Muscle layer of duodenum (tissue), 2 donors: ENCODE results near the gene LIMCH1.

ENCODE experiments used
- H3K27ac ChIP-seq: one replicate; pipeline ENCODE4 v1.7.0; 2013; ENCODE audit warnings: mild to moderate bottlenecking, low read length
- H3K27me3 ChIP-seq: one replicate; pipeline ENCODE4 v1.7.0; 2013; ENCODE audit warnings: low read depth, mild to moderate bottlenecking, control low read depth, low read length
- H3K36me3 ChIP-seq, 2 donors: one replicate each; pipeline ENCODE4 v1.7.0; 2013; ENCODE audit warnings: low read length in 2 of 2, control low read depth in 1 of 2, mild to moderate bottlenecking in 1 of 2; ENCODE audit not compliant: insufficient read depth in 2 of 2, control insufficient read depth in 1 of 2
- H3K4me1 ChIP-seq, 2 donors: one replicate each; pipeline ENCODE4 v1.7.0; 2013; ENCODE audit warnings: low read length in 2 of 2, mild to moderate bottlenecking in 2 of 2, control low read depth in 1 of 2, moderate library complexity in 1 of 2; ENCODE audit not compliant: insufficient read depth in 2 of 2, control insufficient read depth in 1 of 2
- H3K4me3 ChIP-seq, 2 donors: one replicate each; pipeline ENCODE4 v1.7.0; 2013; ENCODE audit warnings: low read length in 2 of 2, low read depth in 1 of 2, mild to moderate bottlenecking in 1 of 2
- H3K9me3 ChIP-seq, 2 donors: one replicate each; pipeline ENCODE4 v1.7.0; 2013; ENCODE audit warnings: low read length in 2 of 2, control low read depth in 1 of 2, mild to moderate bottlenecking in 1 of 2; ENCODE audit not compliant: control insufficient read depth in 1 of 2
- donor health status: healthy.

The LIMCH1 gene

DNA sequence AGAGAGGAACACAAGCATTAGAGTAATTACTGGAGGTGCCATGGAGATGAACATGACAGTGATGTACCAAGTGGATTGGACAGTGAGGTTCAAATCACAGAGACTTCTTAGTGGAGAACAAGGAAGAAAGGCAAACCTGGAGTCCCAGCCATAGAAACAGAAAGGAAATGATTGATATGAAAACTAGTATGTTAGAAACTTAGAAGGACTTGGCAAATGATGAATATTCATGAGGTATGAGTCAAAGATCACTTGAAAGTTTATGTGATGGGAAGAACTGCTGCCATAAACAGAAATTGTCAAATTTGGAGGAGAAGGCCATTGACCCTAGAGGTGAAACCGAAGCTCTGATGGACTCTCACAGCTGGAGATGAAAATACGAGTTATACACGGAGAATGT, 122.4 kb downstream of the LIMCH1 start:
- Histone ChIP-seq H3K4me1 (no peaks in the 10 kb centered on the region), H3K36me3 (no peaks in the 10 kb centered on the region), H3K27ac (no peak overlapping the region)

DNA sequence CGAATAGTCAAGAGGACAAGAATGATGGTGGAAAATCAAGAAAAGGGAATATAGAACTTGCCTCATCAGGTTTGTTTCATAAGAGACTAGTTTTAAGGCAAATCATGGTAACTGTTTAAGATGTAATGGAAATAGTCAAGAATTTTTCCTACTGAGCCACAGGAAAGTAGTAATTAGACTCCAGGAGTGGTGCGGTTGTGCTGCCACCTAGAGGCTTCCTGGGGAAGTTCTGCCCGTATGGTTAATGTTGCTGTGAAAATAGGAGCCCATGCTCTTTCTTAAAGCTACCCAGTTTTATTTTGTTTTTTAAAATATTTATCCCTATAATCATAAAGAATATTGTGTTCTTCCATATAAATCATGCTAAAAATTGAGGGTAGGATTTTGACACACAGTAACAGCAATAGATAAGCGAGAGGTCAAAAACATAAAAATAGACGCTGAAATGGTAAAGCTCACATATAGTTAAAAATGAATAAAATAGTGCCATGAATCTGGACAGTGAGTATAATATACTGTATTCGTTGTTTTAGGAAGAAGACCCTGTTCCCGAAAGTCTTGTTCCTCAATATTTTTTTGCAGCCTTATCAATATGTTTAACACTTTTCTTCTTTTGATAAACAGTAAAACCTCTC, 123.6 kb downstream of the LIMCH1 start:
- no peaks in the 10 kb centered on the region for H3K36me3 ChIP-seq
- no peaks in the 10 kb centered on the region for H3K4me1 ChIP-seq
- H3K4me3 ChIP-seq: no peak overlapping the region
- no peak overlapping the region for H3K27ac ChIP-seq
- H3K27me3 ChIP-seq: no peaks in the 10 kb centered on the region
- no peaks in the 10 kb centered on the region for H3K9me3 ChIP-seq

More for the DNA sequence above, 122.4 kb downstream of the LIMCH1 start:
- Histone ChIP-seq H3K27me3 (no peaks in the 10 kb centered on the region), H3K9me3 (no peaks in the 10 kb centered on the region), H3K4me3 (no peak overlapping the region)

DNA sequence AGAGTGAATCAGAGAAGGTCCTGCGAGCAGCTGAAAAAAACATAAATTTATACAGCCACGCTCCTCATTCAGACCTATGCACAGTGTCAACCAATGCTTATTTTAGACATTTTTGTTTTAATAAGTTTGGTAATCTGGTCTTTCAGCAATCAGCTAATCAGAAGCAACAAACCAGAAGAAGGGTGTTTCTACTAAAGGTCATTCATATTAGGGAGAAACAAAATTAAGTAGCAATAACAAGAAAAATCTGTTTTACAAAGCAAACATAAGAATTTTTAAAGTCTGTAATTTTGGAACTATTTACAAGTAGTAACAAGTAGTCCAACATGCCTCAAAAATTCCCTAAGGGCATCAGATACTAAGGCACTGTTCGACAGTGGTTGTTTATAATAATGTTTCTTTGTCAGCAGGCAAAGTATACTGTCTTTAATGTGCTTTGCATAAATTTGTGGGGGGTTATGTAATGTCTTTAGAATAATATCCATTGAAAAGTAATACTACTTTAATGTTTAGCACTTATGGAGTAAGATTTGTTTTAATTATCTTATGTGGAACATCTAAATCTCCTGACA, 127.8 kb downstream of the LIMCH1 start:
- Histone ChIP-seq H3K4me3 (no peak overlapping the region), H3K27me3 (no peaks in the 10 kb centered on the region), H3K27ac (no peak overlapping the region), H3K36me3 (no peaks in the 10 kb centered on the region), H3K9me3 (no peaks in the 10 kb centered on the region), H3K4me1 (no peaks in the 10 kb centered on the region)

DNA sequence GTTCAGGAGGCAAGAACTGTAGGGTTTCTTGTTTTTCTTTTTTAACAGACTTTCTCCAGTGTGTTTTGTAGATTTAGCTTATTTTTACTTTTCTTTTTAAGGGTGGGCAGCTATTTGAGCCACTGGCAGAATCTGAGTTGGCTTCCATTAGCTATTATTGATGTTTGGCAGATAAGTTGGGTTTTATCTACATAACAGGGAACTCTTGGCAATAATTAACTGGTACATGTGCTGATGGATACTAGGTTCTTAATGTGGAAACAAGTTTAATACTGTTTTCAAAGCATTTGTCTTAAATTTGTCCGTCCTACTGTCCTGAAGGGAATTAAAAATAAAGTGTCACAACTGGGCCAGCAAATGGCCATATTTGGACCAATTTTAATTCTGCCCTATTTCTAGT, 130.1 kb downstream of the LIMCH1 start:
- Histone ChIP-seq H3K27me3 (no peaks in the 10 kb centered on the region), H3K9me3 (no peaks in the 10 kb centered on the region), H3K36me3 (no peaks in the 10 kb centered on the region), H3K27ac (no peak overlapping the region), H3K4me3 (no peak overlapping the region), H3K4me1 (no peaks in the 10 kb centered on the region)

DNA sequence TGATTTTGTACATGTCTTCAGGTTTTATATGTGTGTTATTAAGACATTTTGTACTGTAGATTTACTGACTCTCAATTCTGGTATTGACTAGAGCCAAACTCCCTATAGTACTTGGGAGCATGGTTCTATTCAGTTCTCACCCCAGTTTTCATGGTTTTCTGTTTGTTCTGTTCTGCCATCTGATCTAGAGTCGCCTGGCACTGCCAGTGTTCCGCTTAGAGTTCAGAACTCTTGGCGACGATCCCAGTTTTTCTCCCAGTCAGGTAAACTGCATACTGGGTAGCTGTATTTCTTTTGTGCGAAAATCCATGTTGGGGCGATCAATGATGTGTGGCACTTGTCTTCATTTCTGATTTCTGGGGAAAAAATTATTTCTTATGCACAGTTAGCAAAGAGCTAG, 132.6 kb downstream of the LIMCH1 start:
- H3K36me3 ChIP-seq: no peaks in the 10 kb centered on the region
- no peaks in the 10 kb centered on the region for H3K27me3 ChIP-seq

DNA sequence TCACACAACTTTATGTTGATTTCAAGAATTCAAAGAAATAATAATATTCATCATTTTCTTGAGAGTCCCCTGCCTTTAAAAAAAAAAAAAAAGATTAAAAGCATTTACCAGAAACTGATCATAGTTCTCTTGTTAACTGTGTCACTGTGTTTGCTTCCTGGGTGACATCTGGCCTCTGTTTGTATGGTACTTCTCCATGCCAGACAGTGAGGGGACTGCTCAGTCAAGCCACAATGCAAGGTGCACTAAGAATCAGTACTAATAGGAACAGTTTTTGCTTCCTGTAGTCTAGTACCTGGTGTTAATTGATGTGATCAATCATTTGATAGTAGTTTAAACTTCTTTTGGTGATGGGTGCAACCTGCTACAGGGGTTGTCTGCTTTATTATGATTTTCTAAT, 133.0 kb downstream of the LIMCH1 start:
- no peaks in the 10 kb centered on the region for H3K27me3 ChIP-seq
- no peaks in the 10 kb centered on the region for H3K9me3 ChIP-seq
- peaks cover 0 to 1% of the 10 kb centered on the region in 2 donors for H3K36me3 ChIP-seq
- H3K4me1 ChIP-seq: no peaks in the 10 kb centered on the region
- no peak overlapping the region for H3K4me3 ChIP-seq
- no peak overlapping the region for H3K27ac ChIP-seq

More for the DNA sequence above, 132.6 kb downstream of the LIMCH1 start:
- Histone ChIP-seq H3K9me3 (no peaks in the 10 kb centered on the region), H3K4me3 (no peak overlapping the region), H3K4me1 (no peaks in the 10 kb centered on the region), H3K27ac (no peak overlapping the region)

DNA sequence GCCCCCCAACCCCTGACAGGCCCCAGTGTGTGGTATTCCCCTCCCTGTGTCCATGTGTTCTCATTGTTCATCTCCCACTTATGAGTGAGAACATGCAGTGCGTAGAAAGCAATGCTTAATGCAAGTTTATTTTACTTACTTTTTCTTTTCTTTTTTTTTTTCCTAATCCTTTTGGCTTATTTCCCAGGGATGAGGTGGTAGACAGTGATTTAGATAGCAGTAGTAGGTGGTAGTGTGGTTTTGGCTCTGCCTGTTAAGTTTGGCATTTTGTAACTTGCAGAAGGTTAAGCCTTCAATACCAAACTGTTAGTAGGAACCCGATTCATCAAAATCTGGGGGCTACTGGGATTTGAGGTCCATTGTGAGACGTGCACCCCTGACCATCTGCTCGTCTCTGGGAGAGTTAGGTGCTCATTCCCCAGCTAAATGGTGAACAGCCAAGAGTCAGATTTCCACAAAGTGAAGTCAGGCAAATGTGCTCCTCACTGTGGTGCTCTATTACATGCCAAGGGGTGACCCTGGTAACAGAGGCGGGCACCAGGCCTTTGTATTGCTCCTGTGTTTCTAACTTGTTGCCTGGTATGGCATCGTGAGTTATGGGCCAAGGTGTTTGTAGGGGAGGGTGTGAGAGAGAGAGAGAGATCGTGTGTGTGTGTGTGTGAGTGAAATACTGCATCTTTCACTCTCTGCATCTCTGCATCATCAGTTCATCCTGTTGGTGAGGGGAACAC, 140.3 kb downstream of the LIMCH1 start:
- no peaks in the 10 kb centered on the region for H3K27me3 ChIP-seq
- H3K36me3 ChIP-seq: peaks cover 5 to 12% of the 10 kb centered on the region in 2 donors
- no peak overlapping the region for H3K27ac ChIP-seq
- no peaks in the 10 kb centered on the region for H3K9me3 ChIP-seq
- no peak overlapping the region for H3K4me3 ChIP-seq
- no peaks in the 10 kb centered on the region for H3K4me1 ChIP-seq

DNA sequence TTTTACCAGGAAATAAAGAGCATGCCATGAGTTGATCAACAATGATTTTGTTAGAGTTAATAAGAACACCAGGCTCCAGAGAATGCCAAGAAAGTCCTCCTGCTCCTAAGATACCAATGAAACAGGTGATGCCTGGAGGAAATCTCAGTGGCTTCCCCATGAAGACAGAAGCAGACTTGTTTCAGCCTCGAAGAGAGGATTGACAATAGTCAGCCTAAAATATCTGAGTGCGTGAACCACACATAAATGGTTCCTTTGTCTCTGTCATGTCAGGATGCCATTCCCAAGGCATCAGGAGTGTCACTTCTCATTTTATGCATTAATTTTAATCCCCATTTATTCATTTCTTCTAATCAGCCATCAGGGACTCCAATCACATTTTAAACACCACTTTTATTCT, 141.0 kb downstream of the LIMCH1 start:
- Histone ChIP-seq H3K4me3 (no peak overlapping the region), H3K9me3 (no peaks in the 10 kb centered on the region), H3K4me1 (no peaks in the 10 kb centered on the region), H3K36me3 (peaks cover 5 to 14% of the 10 kb centered on the region in 2 donors), H3K27me3 (no peaks in the 10 kb centered on the region), H3K27ac (no peak overlapping the region)

DNA sequence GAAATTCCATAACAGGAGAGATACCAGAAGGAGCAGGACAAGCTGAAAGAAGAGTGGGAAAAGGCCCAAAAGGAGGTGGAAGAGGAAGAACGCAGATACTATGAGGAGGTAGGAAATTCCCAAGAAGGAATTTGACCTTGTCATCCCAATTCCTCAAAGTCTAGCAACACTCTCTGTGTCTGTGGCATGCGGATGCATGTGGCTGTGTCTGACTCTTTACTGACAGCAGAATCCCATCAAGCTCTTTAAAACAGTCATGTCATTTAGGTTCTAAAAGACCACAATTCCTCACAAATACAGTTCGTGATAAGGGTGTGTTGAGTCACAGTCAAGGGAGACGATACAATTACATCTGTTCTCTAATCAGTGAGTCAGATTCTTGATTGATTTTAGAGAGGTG, 142.0 kb downstream of the LIMCH1 start:
- H3K27me3 ChIP-seq: no peaks in the 10 kb centered on the region
- peaks cover 5 to 22% of the 10 kb centered on the region in 2 donors for H3K36me3 ChIP-seq
- no peaks in the 10 kb centered on the region for H3K4me1 ChIP-seq
- no peak overlapping the region for H3K27ac ChIP-seq
- no peak overlapping the region for H3K4me3 ChIP-seq
- H3K9me3 ChIP-seq: no peaks in the 10 kb centered on the region

DNA sequence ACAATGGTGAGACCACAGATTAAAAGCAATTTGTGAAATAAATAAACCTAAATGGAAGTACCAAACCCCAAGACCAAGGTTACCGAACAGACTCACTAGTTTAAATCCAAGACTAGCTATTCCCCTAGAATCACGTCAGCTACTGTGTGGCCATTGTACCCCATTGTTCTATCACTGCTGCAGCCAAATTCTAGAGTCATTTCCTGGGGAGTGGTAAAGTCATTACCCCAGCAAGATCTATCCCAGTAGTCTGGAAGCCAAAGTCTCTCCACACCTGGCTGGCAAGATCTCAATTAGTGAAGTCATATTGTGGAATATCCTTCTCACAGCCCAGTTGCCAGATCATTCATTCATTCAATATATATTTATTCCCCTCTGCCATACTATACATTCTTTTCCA, 143.1 kb downstream of the LIMCH1 start:
- Histone ChIP-seq H3K36me3 (peaks cover 6 to 26% of the 10 kb centered on the region in 2 donors), H3K4me1 (no peaks in the 10 kb centered on the region)

DNA sequence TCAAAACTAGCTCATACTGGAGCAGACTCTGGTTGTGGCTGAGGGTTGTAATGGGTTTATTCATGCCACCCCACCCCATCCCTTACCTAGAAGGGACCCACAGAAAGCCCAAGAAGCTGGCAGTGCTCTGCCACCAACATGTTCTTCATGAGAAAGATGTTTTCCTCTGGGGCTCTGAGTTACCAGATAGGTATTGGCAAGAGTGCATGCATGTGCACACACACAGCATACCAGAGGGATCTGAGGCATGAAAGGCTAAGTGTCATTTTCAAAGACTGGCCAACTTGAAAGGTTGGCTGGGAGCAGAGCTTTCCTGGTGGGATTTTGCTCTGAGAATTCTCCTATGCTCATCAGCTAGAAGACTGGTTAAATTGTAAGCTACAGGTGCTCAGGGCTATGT, 145.4 kb downstream of the LIMCH1 start:
- Histone ChIP-seq H3K4me1 (no peaks in the 10 kb centered on the region), H3K36me3 (peaks cover 3 to 37% of the 10 kb centered on the region in 2 donors), H3K9me3 (no peaks in the 10 kb centered on the region), H3K27ac (no peak overlapping the region), H3K27me3 (no peaks in the 10 kb centered on the region), H3K4me3 (no peak overlapping the region)

More for the DNA sequence above, 143.1 kb downstream of the LIMCH1 start:
- H3K9me3 ChIP-seq: no peaks in the 10 kb centered on the region
- no peak overlapping the region for H3K27ac ChIP-seq
- H3K4me3 ChIP-seq: no peak overlapping the region
- no peaks in the 10 kb centered on the region for H3K27me3 ChIP-seq
